GM21515 (cell line): ENCODE results near the gene OR5AN1.
A peak's percentile ranks its signal among the peaks of the same experiment; 100 is the strongest.
"Not testable (repeated sequence)": the region's sequence is repeated elsewhere in the genome, so short reads cannot be mapped to it uniquely, and the experiment has no call there.

ENCODE experiments used
- ATAC-seq: cut with Tn5 transposase; IDR thresholded peaks from one replicate; pipeline ENCODE4 v1.9.1; 2021; ENCODE audit not compliant: unreplicated experiment

Gene OR5AN1

DNA sequence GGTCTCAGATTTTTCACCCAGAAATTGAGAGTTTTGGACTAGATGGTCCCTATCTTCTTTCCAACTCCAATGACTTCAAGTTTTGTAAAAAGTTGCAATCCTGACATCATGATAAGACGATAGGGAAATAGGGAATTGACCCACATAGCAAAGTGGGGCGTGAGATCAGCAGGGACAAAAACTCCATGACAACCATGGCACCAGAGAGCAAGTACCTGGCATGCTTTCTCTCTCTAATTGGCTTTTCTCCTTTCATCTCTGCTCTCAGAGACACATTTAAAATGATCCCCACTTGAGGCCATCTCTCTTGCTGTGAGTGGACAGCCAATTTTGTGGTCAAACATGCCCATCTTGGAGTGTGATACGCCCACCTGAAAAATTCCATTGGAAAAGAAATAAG, at the start of gene OR5AN1:
TSS of gene OR5AN1 (plus strand) at position 301 of the 400 bp plus-strand sequence. CDS start 5,564 bp downstream, outside the sequence.
- ATAC-seq, result no peak

GRCh38 chr11:59335001-59335400, 23.7 kb upstream of the OR5AN1 start:
- no peak for ATAC-seq

- no peak for ATAC-seq
These were observed 22.5 kb upstream of the OR5AN1 start for GRCh38 chr11:59336176-59336575.

GRCh38 chr11:59336931-59337330, 21.8 kb upstream of the OR5AN1 start:
- ATAC-seq, result no peak

GRCh38 chr11:59349657-59350056, 9.0 kb upstream of the OR5AN1 start:
- not testable (repeated sequence) for ATAC-seq

DNA sequence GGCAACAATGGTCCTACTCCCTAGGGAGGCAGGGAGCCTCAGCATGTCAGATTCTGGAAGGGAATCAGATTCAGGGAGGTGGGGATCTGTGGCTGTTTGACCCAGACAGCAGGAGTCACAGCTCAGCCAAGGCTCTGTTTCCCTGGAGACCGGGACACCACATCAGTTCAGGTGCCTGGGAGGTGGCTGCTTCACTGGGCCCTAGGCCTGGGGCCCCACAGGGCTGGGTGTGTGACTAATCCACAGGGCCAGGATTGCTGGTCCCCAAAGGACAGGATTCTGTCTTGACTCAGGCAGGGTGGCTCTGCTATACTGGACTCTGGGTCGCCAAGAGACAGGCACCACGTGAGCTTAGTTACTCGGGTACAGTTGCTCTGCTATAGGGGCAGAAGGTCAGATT, 3.5 kb upstream of the OR5AN1 start:
- ATAC-seq, result no peak

DNA sequence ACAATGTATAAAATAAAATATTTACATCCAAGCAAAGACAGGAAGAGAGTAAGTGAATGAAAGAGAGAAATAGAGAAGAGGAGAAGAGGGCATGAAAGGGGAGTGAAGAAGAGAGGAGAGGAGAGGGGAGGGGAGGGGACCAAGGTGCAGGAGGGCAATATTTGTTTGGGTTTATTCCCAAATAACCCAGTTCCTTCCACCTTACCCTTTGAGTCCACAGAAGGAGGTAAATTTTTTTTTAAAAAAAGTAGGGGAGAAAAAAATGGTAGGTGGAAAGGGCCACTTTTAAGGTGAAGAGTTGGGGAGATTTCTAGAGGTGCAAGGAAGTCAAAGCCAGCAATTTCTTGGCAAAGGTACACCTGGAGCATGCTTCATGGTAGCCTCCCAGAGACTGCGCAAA, 2.1 kb upstream of the OR5AN1 start:
- no peak for ATAC-seq

DNA sequence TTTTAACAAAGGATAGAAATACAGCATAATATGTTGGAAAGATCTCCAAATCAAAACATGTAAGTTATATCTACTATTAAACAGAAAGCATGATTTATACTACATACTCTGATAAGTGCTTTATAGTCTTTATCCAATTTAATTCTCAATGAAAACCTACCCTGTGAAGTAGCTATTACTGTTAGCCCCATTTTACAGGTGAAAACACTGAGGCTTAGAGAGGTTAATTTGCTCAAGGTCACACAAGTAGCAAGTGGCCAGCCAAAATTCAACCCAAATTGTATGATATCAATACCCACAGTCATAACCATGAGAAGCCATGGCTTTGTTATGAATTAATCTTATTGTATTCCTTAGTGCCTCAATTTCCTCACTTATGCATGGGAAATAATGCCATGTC, 675 bp upstream of the OR5AN1 start:
- no peak for ATAC-seq

GRCh38 chr11:59365232-59366018, 6.7 kb downstream of the OR5AN1 start:
- no peak for ATAC-seq

GRCh38 chr11:59368238-59369022, 9.7 kb downstream of the OR5AN1 start:
- no peak for ATAC-seq

DNA sequence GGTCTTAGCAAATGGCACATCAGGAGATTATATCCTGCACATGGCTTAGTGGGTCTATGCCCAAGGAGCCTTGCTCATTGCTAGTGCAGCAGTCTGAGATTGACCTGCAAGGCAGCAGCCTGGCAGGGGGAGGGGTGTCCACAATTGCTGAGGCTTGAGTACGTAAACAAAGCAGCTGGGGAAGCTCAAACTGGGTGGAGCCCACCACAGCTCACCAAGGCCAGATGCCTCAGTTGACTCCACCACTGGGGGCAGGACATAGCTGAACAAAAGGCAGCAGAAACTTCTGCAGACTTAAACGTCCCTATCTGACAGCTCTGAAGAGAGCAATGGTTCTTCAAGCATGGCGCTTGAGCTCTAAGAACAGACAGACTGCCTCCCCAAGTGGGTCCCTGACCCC, 13.6 kb downstream of the OR5AN1 start:
- not testable (repeated sequence) for ATAC-seq

DNA sequence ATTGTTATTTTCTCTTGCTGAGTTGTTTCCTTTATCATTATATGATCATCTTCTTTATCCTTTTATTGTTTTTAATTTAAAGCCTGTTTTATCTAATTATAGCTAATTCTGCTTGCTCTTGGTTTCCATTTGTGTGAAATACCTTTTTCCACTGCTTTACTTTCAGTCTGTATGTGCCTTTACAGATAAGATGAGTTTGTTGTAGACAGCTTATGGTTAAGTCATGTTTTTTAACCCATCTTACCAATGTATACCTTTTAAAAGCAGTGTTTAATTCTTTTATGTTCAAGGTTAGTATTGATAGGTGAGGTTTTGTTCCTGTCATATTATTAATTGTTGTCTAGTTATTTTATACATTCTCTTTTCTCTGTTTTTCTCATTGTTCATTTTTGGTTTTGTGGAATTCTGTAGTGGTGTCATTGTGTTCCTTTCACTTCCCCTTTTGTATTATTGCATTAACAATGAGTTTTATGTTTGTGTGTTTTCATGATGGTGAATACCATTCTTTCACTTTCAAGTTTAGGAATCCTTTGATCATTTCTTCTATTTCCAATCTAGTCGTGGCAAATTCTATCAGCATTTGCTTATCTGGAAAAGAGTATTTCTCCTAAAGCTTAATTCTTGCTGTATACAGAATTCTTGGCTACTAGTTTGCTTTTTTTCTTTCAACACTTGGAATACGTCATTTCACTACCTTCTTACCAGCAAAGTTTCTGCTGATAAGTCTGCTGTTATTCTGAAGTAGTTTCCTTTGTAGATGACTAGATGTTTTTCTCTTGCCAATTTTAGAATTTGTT, 21.8 kb downstream of the OR5AN1 start:
- ATAC-seq, result peak; percentile 97

DNA sequence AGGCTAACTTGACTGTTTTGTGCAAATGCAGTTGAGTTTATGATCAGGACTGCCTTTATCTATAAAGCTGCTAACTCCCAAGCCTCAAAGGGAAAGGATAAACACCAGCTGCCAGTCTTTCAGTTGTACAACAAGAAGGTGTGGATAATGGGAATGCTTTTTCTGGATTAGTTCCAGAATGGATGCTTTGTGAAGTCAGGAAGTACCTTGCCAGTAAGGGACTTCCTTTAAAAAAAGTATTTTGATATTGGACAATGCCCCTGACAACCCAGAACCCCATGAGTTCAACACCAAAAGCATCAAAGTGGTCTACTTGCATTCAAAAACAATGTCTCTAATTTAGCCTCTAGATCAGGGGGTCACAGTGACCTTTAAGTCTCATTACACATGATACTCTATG, 35.5 kb downstream of the OR5AN1 start:
- ATAC-seq, result no peak

DNA sequence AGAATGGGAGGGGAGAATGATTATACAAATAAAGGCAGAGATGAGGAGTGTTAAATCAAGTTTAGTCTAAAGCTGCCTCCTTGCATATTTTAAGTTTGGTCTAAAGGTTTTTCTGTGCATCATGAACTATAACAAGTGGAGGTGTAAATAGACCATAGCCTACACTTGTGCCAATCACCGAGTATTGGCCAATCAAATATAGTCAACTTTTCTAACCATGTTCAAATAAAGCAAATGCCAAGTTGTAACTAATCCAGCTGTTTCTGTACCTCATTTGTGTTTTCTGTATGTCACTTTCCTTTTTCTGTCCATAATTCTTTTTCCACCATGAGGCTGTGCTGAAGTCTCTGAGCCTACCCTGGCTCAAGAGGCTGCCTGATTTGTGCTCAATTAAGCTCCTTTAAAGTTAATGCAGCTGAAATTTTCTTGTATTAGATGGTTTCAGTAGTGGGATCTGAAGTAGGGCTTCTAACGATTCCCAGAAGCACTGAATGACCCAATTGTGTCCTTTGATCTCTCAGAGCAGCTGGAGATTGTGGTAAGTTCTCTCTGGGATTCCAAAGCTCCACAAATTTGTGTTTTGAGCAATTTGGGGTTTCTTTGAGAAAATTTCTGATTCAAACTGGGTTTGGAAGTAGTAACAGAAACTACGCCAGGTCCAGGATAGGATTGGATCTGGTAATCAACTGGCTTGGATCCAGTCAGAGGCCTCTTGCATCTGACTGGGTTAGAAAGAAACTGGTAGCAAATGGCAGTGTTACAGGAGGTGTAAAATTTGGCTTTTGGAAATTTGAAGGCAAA, 42.0 kb downstream of the OR5AN1 start:
- ATAC-seq, result no peak

- ATAC-seq, result no peak
These were observed 42.5 kb downstream of the OR5AN1 start for GRCh38 chr11:59401262-59401552.

- ATAC-seq, result no peak
These were observed 44.9 kb downstream of the OR5AN1 start for GRCh38 chr11:59403546-59403945.

DNA sequence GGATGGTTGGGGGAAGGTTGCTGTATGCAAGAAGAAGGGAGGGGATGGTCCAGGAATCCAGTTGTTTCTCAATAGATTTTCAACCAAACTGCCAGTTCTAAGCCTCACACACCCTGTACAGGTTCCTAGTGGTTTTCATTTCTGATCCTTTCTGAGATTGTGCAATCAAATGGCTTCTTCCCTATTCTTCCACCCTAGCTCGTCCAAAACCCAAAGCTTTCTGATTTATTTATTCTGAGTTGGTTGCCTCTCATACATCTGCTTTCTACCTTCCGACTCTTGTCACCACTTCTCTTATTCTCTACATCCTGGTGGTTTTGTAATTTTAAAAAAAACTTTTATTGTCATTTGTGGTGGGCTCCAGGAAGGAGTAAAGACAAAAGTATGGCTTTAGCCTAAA, 55.0 kb downstream of the OR5AN1 start:
- no peak for ATAC-seq

DNA sequence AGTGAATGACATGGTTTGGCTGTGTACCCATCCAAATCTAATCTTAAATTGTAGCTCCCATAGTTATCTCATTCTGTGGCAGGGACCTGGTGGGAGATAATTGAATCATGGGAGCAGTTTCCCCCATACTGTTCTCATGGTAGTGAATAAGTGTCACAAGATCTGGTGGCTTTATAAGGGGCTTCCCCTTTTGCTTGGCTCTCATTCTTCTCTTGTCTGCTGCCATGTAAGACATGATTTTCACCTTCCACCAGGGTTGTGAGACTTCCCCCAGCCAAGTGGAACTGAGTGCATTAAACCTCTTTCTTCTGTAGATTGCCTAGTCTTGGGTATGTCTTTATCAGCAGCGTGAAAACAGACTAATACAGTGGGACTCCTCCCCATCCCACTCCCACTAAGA, 56.4 kb downstream of the OR5AN1 start:
- no peak for ATAC-seq

GRCh38 chr11:59416613-59417012, 57.9 kb downstream of the OR5AN1 start:
- ATAC-seq, result no peak

DNA sequence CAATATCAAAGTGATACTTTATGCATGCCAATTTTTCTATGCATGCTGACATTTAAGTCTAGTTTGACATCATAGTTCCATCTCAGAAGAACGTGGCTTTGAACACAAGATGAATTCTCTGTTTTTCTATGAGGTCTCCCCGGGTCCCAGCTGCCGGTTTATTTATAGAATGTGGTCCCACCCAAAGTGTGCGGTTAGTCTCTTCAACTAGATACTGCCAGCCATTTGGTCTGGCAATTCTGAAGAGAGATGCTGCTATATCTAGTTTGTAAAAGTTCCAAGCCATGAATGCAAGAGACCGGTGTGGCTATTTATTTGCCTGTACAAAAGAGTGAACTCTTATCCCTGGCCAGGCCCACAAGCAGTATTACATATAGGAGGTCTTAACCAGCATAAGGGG, 58.3 kb downstream of the OR5AN1 start:
- no peak for ATAC-seq

DNA sequence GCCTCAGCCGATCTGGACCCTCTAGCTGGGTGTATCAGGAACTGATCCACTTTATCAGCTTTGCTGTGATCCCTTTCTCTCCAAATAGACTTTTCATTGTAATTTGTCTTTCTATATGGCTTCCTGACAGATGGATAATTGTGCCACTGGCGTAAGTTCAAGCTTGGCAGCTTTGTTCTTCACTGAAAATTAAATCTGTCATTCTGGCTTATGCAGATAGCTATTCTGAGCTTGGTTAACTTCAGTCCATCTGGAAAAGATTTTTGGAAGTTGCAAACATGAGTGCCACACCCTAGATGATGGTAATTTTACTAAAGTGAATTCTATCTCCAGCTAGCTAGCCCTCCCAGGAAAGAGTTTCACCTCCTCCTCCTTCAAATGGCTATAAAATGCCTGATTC, 59.5 kb downstream of the OR5AN1 start:
- ATAC-seq, result no peak
